ENCODE results near the gene MCU.

The MCU gene

DNA sequence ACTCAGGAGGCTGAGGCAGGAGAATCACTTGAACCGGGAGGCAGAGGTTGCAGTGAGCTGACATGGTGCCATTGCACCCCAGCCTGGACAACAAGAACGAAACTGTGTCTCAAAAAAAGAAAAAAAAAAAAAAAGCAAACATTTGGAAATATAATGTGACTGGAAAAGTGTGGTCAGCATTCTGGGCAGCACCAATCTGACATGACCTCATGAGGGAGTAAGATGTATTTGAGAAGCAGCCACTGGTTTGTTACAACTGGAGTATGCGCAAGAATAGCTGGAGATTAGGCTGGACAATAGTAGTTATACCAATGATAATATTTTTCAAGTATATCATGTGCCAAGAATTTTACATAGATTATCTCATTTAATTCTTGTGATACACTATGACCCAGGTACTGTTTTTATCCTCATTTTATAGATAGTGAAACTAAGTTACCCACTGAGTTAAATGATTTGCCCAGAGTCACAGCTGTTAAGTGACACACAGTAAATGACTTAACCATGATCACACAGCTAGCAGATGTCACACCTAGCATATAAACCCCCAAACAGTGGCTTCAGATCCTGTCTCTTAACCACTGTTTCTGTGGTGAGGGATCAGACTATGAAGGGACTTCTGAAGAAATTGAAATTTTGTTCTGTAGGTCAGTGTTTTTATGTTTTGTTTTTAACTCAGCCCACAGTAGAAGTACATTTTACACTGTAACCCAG is 11.1 kb downstream of the MCU start:
- no peak for DNase-seq (ENCODE audit: extremely low spot score)
- POLR2A ChIA-PET, result interaction anchor here (0.7 to 1.0 kb wide), 2 partner anchors 12 to 77 kb away, joined by 3 read pairs; partner anchors contain the start of gene MICU1
- CTCF ChIA-PET, result interaction anchor here (0.6 to 1.2 kb wide), 4 partner anchors 9 to 643 kb away, joined by 4 to 9 read pairs (median 6); no protein-coding TSS in a partner anchor
- no peak for TF ChIP-seq FOXM1 (IDR thresholded peaks at IDR 0.05; ENCODE audit: borderline replicate concordance)
- TF ChIP-seq NFRKB (IDR thresholded peaks at IDR 0.05), result no peak
- no peak for TF ChIP-seq FOXA1 (IDR thresholded peaks at IDR 0.05)
- no peak for TF ChIP-seq CTBP1 (IDR thresholded peaks at IDR 0.05; ENCODE audit: borderline replicate concordance)
- TF ChIP-seq LEF1 (IDR thresholded peaks at IDR 0.05; ENCODE audit: borderline replicate concordance), result no peak
- TF ChIP-seq FOXK2 (IDR thresholded peaks at IDR 0.05), result no peak
- no peak for TF ChIP-seq SP1 (IDR thresholded peaks at IDR 0.05)
- TF ChIP-seq L3MBTL2 (conservative IDR thresholded peaks at IDR 0.05), result no peak
- TF ChIP-seq ARNT (IDR thresholded peaks at IDR 0.05), result no peak
- TF ChIP-seq SUZ12 (IDR thresholded peaks at IDR 0.05), result no peak
- no peak for TF ChIP-seq TARDBP (IDR thresholded peaks at IDR 0.05)
- TF ChIP-seq BHLHE40 (IDR thresholded peaks at IDR 0.05; ENCODE audit: borderline replicate concordance), result no peak
- TF ChIP-seq HDGF (IDR thresholded peaks at IDR 0.05; ENCODE audit: borderline replicate concordance), result no peak
- no peak for TF ChIP-seq PKNOX1 (IDR thresholded peaks at IDR 0.05)

DNA sequence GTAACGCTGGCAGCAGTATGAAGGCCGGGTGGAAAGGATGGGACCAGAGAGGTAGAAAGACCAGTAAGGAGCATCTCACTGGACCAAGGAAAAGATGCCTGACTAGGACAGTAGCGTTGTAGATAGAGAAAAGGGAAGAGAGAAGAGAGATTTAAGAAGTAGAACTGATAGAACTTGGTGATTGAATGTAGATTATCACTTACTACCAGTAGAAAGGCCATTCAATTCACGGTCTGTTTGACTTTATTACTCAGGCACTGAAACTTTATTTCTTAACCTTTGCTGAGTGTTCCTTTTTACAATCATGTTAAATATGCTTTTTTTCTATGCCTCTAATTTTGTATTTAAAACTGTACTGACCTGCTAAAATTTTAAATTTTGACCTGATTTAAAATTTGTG is 12.2 kb downstream of the MCU start:
- CTCF ChIA-PET, result no interaction called here
- DNase-seq (ENCODE audit: extremely low spot score), result no peak
- TF ChIP-seq SP1 (IDR thresholded peaks at IDR 0.05) (no peak), BHLHE40 (IDR thresholded peaks at IDR 0.05; ENCODE audit: borderline replicate concordance) (no peak), TARDBP (IDR thresholded peaks at IDR 0.05) (no peak), FOXA1 (IDR thresholded peaks at IDR 0.05) (no peak), PKNOX1 (IDR thresholded peaks at IDR 0.05) (no peak), ELF4 (IDR thresholded peaks at IDR 0.05) (no peak), HDGF (IDR thresholded peaks at IDR 0.05; ENCODE audit: borderline replicate concordance) (no peak), SUZ12 (IDR thresholded peaks at IDR 0.05) (no peak), LEF1 (IDR thresholded peaks at IDR 0.05; ENCODE audit: borderline replicate concordance) (no peak), ZNF384 (IDR thresholded peaks at IDR 0.05) (no peak), FOXK2 (IDR thresholded peaks at IDR 0.05) (no peak), CTBP1 (IDR thresholded peaks at IDR 0.05; ENCODE audit: borderline replicate concordance) (no peak), NFRKB (IDR thresholded peaks at IDR 0.05) (no peak)
- POLR2A ChIA-PET, result no interaction called here

DNA sequence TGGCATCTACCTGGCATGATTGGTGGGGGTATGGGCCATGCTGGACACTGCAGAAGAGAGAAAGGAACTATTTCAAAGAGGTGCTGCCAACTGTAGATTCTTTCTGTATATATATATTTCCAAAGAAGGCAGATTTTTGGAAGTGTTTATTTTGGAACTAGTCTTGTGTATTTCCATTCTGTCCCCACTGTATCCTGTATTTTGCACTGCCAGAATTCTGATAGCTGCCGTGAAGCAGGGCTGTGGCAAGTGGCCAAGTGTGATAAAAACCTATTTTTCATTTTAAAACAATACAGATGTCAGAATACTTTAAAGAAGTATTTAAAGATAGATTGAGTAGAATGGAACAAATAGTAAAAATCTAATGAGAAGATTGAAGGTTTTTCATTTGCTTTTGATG is 17.1 kb downstream of the MCU start:
- CTCF ChIA-PET, result no interaction called here

GRCh38 chr10:72712136-72712535 is 20.2 kb downstream of the MCU start:
- no peak for DNase-seq (ENCODE audit: extremely low spot score)
- ChIA-PET CTCF (interaction anchor here (1.2 kb wide), 1 partner anchor 9 kb away, joined by 4 read pairs; no protein-coding TSS in a partner anchor), POLR2A (no interaction called here)
- TF ChIP-seq TARDBP (IDR thresholded peaks at IDR 0.05) (no peak), BHLHE40 (IDR thresholded peaks at IDR 0.05; ENCODE audit: borderline replicate concordance) (no peak), FOXM1 (IDR thresholded peaks at IDR 0.05; ENCODE audit: borderline replicate concordance) (no peak), NFRKB (IDR thresholded peaks at IDR 0.05) (no peak), FOXK2 (IDR thresholded peaks at IDR 0.05) (no peak), ZNF384 (IDR thresholded peaks at IDR 0.05) (no peak), PKNOX1 (IDR thresholded peaks at IDR 0.05) (no peak), LEF1 (IDR thresholded peaks at IDR 0.05; ENCODE audit: borderline replicate concordance) (no peak), SP1 (IDR thresholded peaks at IDR 0.05) (no peak), L3MBTL2 (conservative IDR thresholded peaks at IDR 0.05) (no peak), CTBP1 (IDR thresholded peaks at IDR 0.05; ENCODE audit: borderline replicate concordance) (no peak), ARNT (IDR thresholded peaks at IDR 0.05) (no peak), FOXA1 (IDR thresholded peaks at IDR 0.05) (no peak), ELF4 (IDR thresholded peaks at IDR 0.05) (no peak), HDGF (IDR thresholded peaks at IDR 0.05; ENCODE audit: borderline replicate concordance) (no peak), SUZ12 (IDR thresholded peaks at IDR 0.05) (no peak)

More for the DNA sequence above, 17.1 kb downstream of the MCU start:
- DNase-seq (ENCODE audit: extremely low spot score), result no peak
- POLR2A ChIA-PET, result interaction anchor here (1.3 kb wide), 1 partner anchor 17 kb away, joined by 4 read pairs; the partner anchor contains the start of gene MCU
- TF ChIP-seq ZNF384 (IDR thresholded peaks at IDR 0.05) (no peak), FOXM1 (IDR thresholded peaks at IDR 0.05; ENCODE audit: borderline replicate concordance) (no peak), ARNT (IDR thresholded peaks at IDR 0.05) (no peak)

GRCh38 chr10:72719941-72720592 is 28.1 kb downstream of the MCU start:
- POLR2A ChIA-PET, result no interaction called here
- CTCF ChIA-PET, result no interaction called here
- no peak for DNase-seq (ENCODE audit: extremely low spot score)
- no peak for TF ChIP-seq FOXM1 (IDR thresholded peaks at IDR 0.05; ENCODE audit: borderline replicate concordance)
- TF ChIP-seq CTBP1 (IDR thresholded peaks at IDR 0.05; ENCODE audit: borderline replicate concordance), result no peak
- TF ChIP-seq TARDBP (IDR thresholded peaks at IDR 0.05), result no peak
- TF ChIP-seq LEF1 (IDR thresholded peaks at IDR 0.05; ENCODE audit: borderline replicate concordance), result no peak
- no peak for TF ChIP-seq HDGF (IDR thresholded peaks at IDR 0.05; ENCODE audit: borderline replicate concordance)
- no peak for TF ChIP-seq NFRKB (IDR thresholded peaks at IDR 0.05)
- TF ChIP-seq ZNF384 (IDR thresholded peaks at IDR 0.05), result no peak
- no peak for TF ChIP-seq SUZ12 (IDR thresholded peaks at IDR 0.05)
- no peak for TF ChIP-seq BHLHE40 (IDR thresholded peaks at IDR 0.05; ENCODE audit: borderline replicate concordance)
- TF ChIP-seq PKNOX1 (IDR thresholded peaks at IDR 0.05), result no peak
- TF ChIP-seq ARNT (IDR thresholded peaks at IDR 0.05), result no peak
- TF ChIP-seq ELF4 (IDR thresholded peaks at IDR 0.05), result no peak
- TF ChIP-seq L3MBTL2 (conservative IDR thresholded peaks at IDR 0.05), result no peak
- TF ChIP-seq FOXK2 (IDR thresholded peaks at IDR 0.05), result no peak
- TF ChIP-seq SP1 (IDR thresholded peaks at IDR 0.05), result no peak
- TF ChIP-seq FOXA1 (IDR thresholded peaks at IDR 0.05), result no peak

All from HEK293T (cell line).